ENCODE data around the gene MYLK2.
A peak's percentile ranks its signal among the peaks of the same experiment; 100 is the strongest.

MYLK2 gene

GRCh38 chr20:31868853-31869672, 49.9 kb downstream of the MYLK2 start:
- no peak overlapping the region for H3K27ac Mint-ChIP-seq
- peaks cover 56% of the 10 kb centered on the region for H3K27me3 Mint-ChIP-seq
- ATAC-seq (no peak), DNase-seq (no peak)
- H3K4me1 Mint-ChIP-seq, result peaks cover 18% of the 10 kb centered on the region
- peak overlapping the region; percentile 81 to 83 for H3K4me3 Mint-ChIP-seq
- H3K9me3 Mint-ChIP-seq, result no peaks in the 10 kb centered on the region

- DNase-seq (no peak), ATAC-seq (no peak)
- H3K27ac Mint-ChIP-seq, result peak overlapping the region in 1 of 2 donors; percentile 83
- H3K9me3 Mint-ChIP-seq, result no peaks in the 10 kb centered on the region
- H3K4me1 Mint-ChIP-seq, result peaks cover 18% of the 10 kb centered on the region
- peak overlapping the region; percentile 81 to 83 for H3K4me3 Mint-ChIP-seq
- H3K27me3 Mint-ChIP-seq, result peaks cover 56% of the 10 kb centered on the region
Observed at GRCh38 chr20:31869673-31869941, 50.5 kb downstream of the MYLK2 start.

- Mint-ChIP-seq H3K4me1 (peaks cover 18% of the 10 kb centered on the region), H3K9me3 (no peaks in the 10 kb centered on the region), H3K27ac (peak within 1 kb of the TSS; percentile 30 to 83), H3K27me3 (peaks cover 56% of the 10 kb centered on the region), H3K4me3 (peak within 1 kb of the TSS; percentile 81 to 83)
- DNase-seq (no peak), ATAC-seq (peak; percentile 62)
Observed at GRCh38 chr20:31869942-31870725, 51.0 kb downstream of the MYLK2 start, which contains the start of the genes DUSP15 and TTLL9. Gene DUSP15, minus strand, starts transcription at chr20:31870527. Its CDS starts 190 bp downstream, at chr20:31870337. Gene TTLL9, plus strand, starts transcription at chr20:31870634. Its CDS starts 493 bp downstream, at chr20:31871127.

GRCh38 chr20:31870726-31871617, 51.8 kb downstream of the MYLK2 start:
- no peak for ATAC-seq
- H3K27me3 Mint-ChIP-seq, result peaks cover 56% of the 10 kb centered on the region
- H3K4me3 Mint-ChIP-seq, result peak overlapping the region; percentile 78 to 82

GRCh38 chr20:31871618-31871954, 52.4 kb downstream of the MYLK2 start:
- Mint-ChIP-seq H3K27me3 (peaks cover 53% of the 10 kb centered on the region), H3K27ac (no peak overlapping the region), H3K4me3 (no peak overlapping the region), H3K9me3 (no peaks in the 10 kb centered on the region), H3K4me1 (peaks cover 18% of the 10 kb centered on the region)
- no peak for DNase-seq
- ATAC-seq, result no peak

More at GRCh38 chr20:31870726-31871617, 51.8 kb downstream of the MYLK2 start:
- H3K4me1 Mint-ChIP-seq, result peaks cover 18% of the 10 kb centered on the region
- H3K27ac Mint-ChIP-seq, result peak overlapping the region in 1 of 2 donors; percentile 23
- no peak for DNase-seq
- H3K9me3 Mint-ChIP-seq, result no peaks in the 10 kb centered on the region

GRCh38 chr20:31872406-31872805, 53.2 kb downstream of the MYLK2 start:
- H3K27ac Mint-ChIP-seq, result no peak overlapping the region
- H3K4me1 Mint-ChIP-seq, result peaks cover 18% of the 10 kb centered on the region
- H3K27me3 Mint-ChIP-seq, result peaks cover 50% of the 10 kb centered on the region
- no peak for ATAC-seq
- H3K9me3 Mint-ChIP-seq, result no peaks in the 10 kb centered on the region
- H3K4me3 Mint-ChIP-seq, result no peak overlapping the region
- no peak for DNase-seq

- peaks cover 33% of the 10 kb centered on the region for H3K27me3 Mint-ChIP-seq
- ATAC-seq, result no peak
Observed at GRCh38 chr20:31875671-31876070, 56.5 kb downstream of the MYLK2 start.

GRCh38 chr20:31877684-31878083, 58.5 kb downstream of the MYLK2 start:
- ATAC-seq (no peak), DNase-seq (no peak)
- Mint-ChIP-seq H3K27ac (no peak overlapping the region), H3K9me3 (no peaks in the 10 kb centered on the region), H3K4me3 (no peak overlapping the region), H3K27me3 (peaks cover 13% of the 10 kb centered on the region), H3K4me1 (peaks cover 20% of the 10 kb centered on the region)

More at GRCh38 chr20:31875671-31876070, 56.5 kb downstream of the MYLK2 start:
- H3K4me1 Mint-ChIP-seq, result peaks cover 24% of the 10 kb centered on the region
- H3K4me3 Mint-ChIP-seq, result no peak overlapping the region
- H3K9me3 Mint-ChIP-seq, result no peaks in the 10 kb centered on the region
- H3K27ac Mint-ChIP-seq, result no peak overlapping the region
- no peak for DNase-seq

GRCh38 chr20:31879143-31879987, 60.2 kb downstream of the MYLK2 start:
- H3K4me1 Mint-ChIP-seq, result peaks cover 20% of the 10 kb centered on the region
- ATAC-seq (peak; percentile 97), DNase-seq (peak; percentile 79 to 83)
- H3K9me3 Mint-ChIP-seq, result no peaks in the 10 kb centered on the region
- peak overlapping the region; percentile 9 to 91 for H3K27ac Mint-ChIP-seq
- peak overlapping the region; percentile 95 to 96 for H3K4me3 Mint-ChIP-seq
- peaks cover 10% of the 10 kb centered on the region for H3K27me3 Mint-ChIP-seq

- Mint-ChIP-seq H3K27ac (no peak overlapping the region), H3K27me3 (peaks cover 10% of the 10 kb centered on the region), H3K4me3 (no peak overlapping the region), H3K9me3 (no peaks in the 10 kb centered on the region), H3K4me1 (peaks cover 20% of the 10 kb centered on the region)
- DNase-seq, result no peak
- ATAC-seq, result no peak
Observed at GRCh38 chr20:31881945-31882344, 62.8 kb downstream of the MYLK2 start.

- Mint-ChIP-seq H3K27ac (no peak overlapping the region), H3K4me1 (peaks cover 20% of the 10 kb centered on the region), H3K4me3 (no peak overlapping the region), H3K9me3 (no peaks in the 10 kb centered on the region), H3K27me3 (peaks cover 4% of the 10 kb centered on the region)
- no peak for DNase-seq
- ATAC-seq, result no peak
Observed at GRCh38 chr20:31883829-31884228, 64.7 kb downstream of the MYLK2 start.
